Transverse colon (tissue), 4 donors: ENCODE data around the gene XYLT1. TPM values are rescaled to one million over a fixed set of nuclear protein-coding genes. Genes with fewer than 3 reads are reported as not detected.

Experiments used
- DNase-seq: peaks from one replicate; pipeline ENCODE4 v3.0.0-alpha.2; 2019
- H3K27ac ChIP-seq, 4 donors: fragments of 200-600 bp; sonication (generic); 2 replicates each; pipeline ENCODE4 v1.5.1; 2016 to 2018; ENCODE audit warnings: inconsistent platforms in 4 of 4
- H3K27me3 ChIP-seq: fragments of 200-600 bp; sonication (generic); 2 replicates; pipeline ENCODE4 v1.5.1; 2017; ENCODE audit warnings: inconsistent platforms
- H3K36me3 ChIP-seq, 4 donors: fragments of 200-600 bp; sonication (generic); 2 replicates each; pipeline ENCODE4 v1.5.1; 2017 to 2019; ENCODE audit warnings: inconsistent platforms in 4 of 4
- H3K4me1 ChIP-seq, 4 donors: fragments of 200-600 bp; sonication (generic); 2 replicates each; pipeline ENCODE4 v1.5.1; 2017 to 2020; ENCODE audit warnings: inconsistent platforms in 4 of 4
- H3K4me3 ChIP-seq, 4 donors: fragments of 200-600 bp; sonication (generic); 1 replicate in 1 of 4; 2 replicates in 3 of 4; pipeline versions ENCODE4 v1.5.1 to v1.6.1; 2017 to 2019; ENCODE audit warnings: inconsistent platforms in 4 of 4
- H3K9me3 ChIP-seq, 2 donors: fragments of 200-600 bp; sonication (generic); 2 replicates each; pipeline ENCODE4 v1.5.1; 2017 to 2019; ENCODE audit warnings: inconsistent platforms in 2 of 2
- EP300 ChIP-seq: sonication (generic); formaldehyde crosslinking; IDR thresholded peaks from one replicate; pipeline ENCODE4 v1.6.1; 2017; ENCODE audit warnings: antibody characterized with exemption, low read depth
- POLR2A ChIP-seq: fragments of 450-650 bp; IDR thresholded peaks from one replicate; pipeline ENCODE4 v1.6.1; 2016; ENCODE audit warnings: antibody characterized with exemption, mild to moderate bottlenecking, moderate library complexity
- POLR2AphosphoS5 ChIP-seq, 3 donors: sonication (generic); formaldehyde crosslinking; IDR thresholded peaks; one replicate each; pipeline ENCODE4 v1.6.1; 2016; ENCODE audit warnings: antibody characterized with exemption in 3 of 3
- WGBS, 2 donors: methylation state at CpG; one replicate each; pipeline ENCODE4 v1.1.5; 2018; ENCODE audit warnings: low coverage in 1 of 2; 5-methylcytosine and 5-hydroxymethylcytosine counted together
- in situ Hi-C, 4 donors: fragments of 200-750 bp; cut with MboI; loops; one replicate each; pipeline versions ENCODE4 v1.15.0 to v1.15.1; 2017; ENCODE audit warnings: low sequenced_read_pairs in 3 of 4, low pct_ligation_motif_present in 1 of 4, low pct_unique_long_range_greater_than_20kb in 1 of 4
- intact Hi-C: fragments of 100-400 bp; cut with DNase I; formaldehyde crosslinking; loops from one replicate; pipeline ENCODE4 v1.15.1; 2023; ENCODE audit warnings: low total_unique reads
- total RNA-seq, 4 donors: library from RNA; depleted of rRNA; stranded (reverse); fragments of >200 nt; gene quantifications; one replicate each; pipeline ENCODE4 v1.1.0, GENCODE V29; 2016
- TF ChIP-seq, protein P1 (sequence below), 5 experiments: fragments of 200-600 bp in 3 of 5; fragments of 450-650 bp in 2 of 5; sonication (generic) in 3 of 5; IDR thresholded peaks; 1 replicate in 2 of 5; 2 replicates in 3 of 5; pipeline ENCODE4 v1.5.1; 2016 to 2017; ENCODE audit warnings: antibody characterized with exemption in 5 of 5, inconsistent platforms in 3 of 5, mild to moderate bottlenecking in 2 of 5, moderate library complexity in 1 of 5

Gene XYLT1
- total RNA-seq, 4 donors from 2014 or later, result 22.3 to 44.6 (median 39.4) TPM

DNA sequence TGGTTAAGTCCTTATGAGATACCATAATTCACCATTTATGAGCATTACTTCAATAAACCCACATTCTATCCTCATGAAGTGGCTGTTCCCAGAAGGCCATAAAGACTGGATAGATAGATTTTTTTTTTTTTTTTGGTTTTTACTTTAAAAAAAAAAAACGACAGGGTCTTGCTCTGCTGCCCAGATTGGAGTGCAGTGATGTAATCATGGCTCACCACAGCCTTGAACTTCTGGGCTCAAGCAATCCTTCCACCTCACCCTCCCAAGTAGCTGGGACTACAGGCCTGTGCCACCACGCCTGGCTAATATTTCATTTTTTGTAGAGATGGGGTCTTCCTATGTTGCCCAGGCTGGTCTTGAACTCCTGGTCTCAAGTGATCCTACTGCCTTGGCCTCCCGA is 102.3 kb downstream of the XYLT1 start:
- 61% methylated on average over 3 of the region's 3 CpGs; no CpG with 5 or more reads in 1 of the 2 donors for WGBS, 2 donors
- H3K36me3 ChIP-seq, result no peaks in the 10 kb centered on the region
- peaks cover 23 to 74% (median 24%) of the 10 kb centered on the region in 4 donors for H3K4me1 ChIP-seq
- peak overlapping the region; percentile 69 to 75 (median 70) for H3K27ac ChIP-seq
- no peaks in the 10 kb centered on the region for H3K9me3 ChIP-seq
- in situ Hi-C loops, result no loop called here
- TF ChIP-seq POLR2A (no peak), EP300 (no peak), POLR2AphosphoS5 (IDR thresholded peaks at IDR 0.05) (no peak)
- TF ChIP-seq, protein P1, sequence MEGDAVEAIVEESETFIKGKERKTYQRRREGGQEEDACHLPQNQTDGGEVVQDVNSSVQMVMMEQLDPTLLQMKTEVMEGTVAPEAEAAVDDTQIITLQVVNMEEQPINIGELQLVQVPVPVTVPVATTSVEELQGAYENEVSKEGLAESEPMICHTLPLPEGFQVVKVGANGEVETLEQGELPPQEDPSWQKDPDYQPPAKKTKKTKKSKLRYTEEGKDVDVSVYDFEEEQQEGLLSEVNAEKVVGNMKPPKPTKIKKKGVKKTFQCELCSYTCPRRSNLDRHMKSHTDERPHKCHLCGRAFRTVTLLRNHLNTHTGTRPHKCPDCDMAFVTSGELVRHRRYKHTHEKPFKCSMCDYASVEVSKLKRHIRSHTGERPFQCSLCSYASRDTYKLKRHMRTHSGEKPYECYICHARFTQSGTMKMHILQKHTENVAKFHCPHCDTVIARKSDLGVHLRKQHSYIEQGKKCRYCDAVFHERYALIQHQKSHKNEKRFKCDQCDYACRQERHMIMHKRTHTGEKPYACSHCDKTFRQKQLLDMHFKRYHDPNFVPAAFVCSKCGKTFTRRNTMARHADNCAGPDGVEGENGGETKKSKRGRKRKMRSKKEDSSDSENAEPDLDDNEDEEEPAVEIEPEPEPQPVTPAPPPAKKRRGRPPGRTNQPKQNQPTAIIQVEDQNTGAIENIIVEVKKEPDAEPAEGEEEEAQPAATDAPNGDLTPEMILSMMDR (IDR thresholded peaks at IDR 0.05), result no peak
- H3K27me3 ChIP-seq, result no peaks in the 10 kb centered on the region
- no peak overlapping the region for H3K4me3 ChIP-seq
- intact Hi-C loops, result no loop called here
- DNase-seq, result no peak

DNA sequence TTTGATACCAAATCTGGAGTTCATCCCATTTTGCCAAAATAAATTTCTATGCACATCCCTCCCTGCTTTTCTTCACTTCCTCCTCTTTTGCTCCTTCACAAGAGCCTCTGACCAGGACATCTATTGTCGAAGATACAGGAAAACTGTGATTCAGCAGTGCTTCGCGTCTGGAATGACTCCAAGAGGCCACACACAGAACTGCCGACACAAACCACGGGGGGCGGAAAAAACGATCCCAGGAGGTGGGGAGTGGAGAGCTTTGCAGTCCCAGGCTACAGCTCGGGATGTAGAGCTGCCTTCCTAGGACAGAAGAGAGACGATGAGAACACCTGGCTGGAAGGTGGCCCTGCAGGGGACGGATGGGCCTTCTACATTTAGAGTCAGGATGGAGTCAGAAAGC is 102.8 kb downstream of the XYLT1 start:
- WGBS, 2 donors, result 50 to 60% methylated on average over 6 to 10 of the region's 10 CpGs
- H3K4me3 ChIP-seq, result no peak overlapping the region
- no peaks in the 10 kb centered on the region for H3K9me3 ChIP-seq
- peak; percentile 41 for DNase-seq
- no peaks in the 10 kb centered on the region for H3K36me3 ChIP-seq
- H3K27me3 ChIP-seq, result no peaks in the 10 kb centered on the region
- in situ Hi-C loops (no loop called here), intact Hi-C loops (no loop called here)
- peaks cover 23 to 79% (median 24%) of the 10 kb centered on the region in 4 donors for H3K4me1 ChIP-seq
- TF ChIP-seq, protein P1 (IDR thresholded peaks at IDR 0.05), result peak in 2 of 5 experiments; percentile 7 to 14
- TF ChIP-seq POLR2AphosphoS5 (IDR thresholded peaks at IDR 0.05), result no peak
- peak overlapping the region; percentile 39 to 75 (median 70) for H3K27ac ChIP-seq

DNA sequence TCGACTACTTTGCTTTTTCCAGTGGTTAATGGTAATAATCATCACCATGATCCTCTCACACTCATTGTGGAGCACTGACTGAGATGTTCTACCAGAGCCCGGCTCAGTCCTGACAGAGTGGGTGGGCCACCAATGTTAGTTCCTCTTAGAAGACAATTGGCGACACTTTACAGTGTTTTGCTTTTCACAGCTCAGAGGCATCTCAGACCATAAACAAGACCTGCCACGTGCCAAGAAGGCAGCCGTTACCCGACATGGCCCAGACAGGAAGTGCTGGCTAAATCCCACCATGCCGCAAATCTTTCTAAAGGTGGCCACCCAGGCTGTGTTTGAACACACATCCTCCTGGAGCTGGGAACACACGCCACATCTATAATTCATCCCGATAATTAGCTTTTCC is 103.7 kb downstream of the XYLT1 start:
- H3K27ac ChIP-seq, result peak overlapping the region; percentile 21 to 70 (median 47)

DNA sequence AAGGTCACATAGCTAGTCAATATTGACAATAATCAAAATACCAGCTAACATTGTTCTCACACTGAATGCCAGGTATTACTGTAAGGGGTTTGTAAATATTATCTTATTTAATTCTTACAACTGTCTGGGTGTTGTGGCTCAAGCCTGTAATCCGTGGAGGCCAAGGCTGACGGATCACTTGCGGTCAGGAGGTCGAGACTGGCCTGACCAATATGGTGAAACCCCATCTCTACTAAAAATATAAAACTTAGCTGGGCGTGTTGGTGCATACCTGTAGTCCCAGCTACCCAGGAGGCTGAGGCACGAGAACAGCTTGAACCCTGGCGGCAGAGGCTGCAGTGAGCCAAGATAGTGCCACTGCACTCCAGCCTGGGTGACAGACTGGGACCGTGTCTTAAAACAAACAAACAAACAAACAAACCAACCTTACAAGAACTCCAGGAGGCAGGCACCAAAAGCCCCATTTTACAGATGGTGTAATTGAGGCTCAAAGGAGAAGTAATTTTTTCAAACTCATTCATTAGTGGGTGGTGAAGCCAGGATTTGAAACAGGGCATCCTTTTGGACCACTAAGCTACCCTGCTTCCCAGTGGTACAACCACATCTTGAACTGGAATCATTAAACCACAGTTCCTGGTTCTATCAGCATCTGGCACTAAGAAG is 104.3 kb downstream of the XYLT1 start:
- Histone ChIP-seq H3K4me1 (peaks cover 23 to 87% (median 26%) of the 10 kb centered on the region in 4 donors), H3K27ac (peak overlapping the region in 3 of 4 donors; percentile 25 to 70 (median 69)), H3K4me3 (no peak overlapping the region), H3K36me3 (no peaks in the 10 kb centered on the region), H3K9me3 (no peaks in the 10 kb centered on the region), H3K27me3 (no peaks in the 10 kb centered on the region)
- in situ Hi-C loops, result no loop called here
- intact Hi-C loops, result no loop called here
- TF ChIP-seq POLR2AphosphoS5 (IDR thresholded peaks at IDR 0.05) (no peak), EP300 (no peak)
- no peak for DNase-seq
- 91% methylated on average over 8 of the region's 8 CpGs; no CpG with 5 or more reads in 1 of the 2 donors for WGBS, 2 donors

More for the DNA sequence above, 103.7 kb downstream of the XYLT1 start:
- WGBS, 2 donors, result 59 to 100% methylated on average over 1 to 6 of the region's 9 CpGs
- TF ChIP-seq POLR2A (no peak), EP300 (no peak), POLR2AphosphoS5 (IDR thresholded peaks at IDR 0.05) (no peak)
- TF ChIP-seq, protein P1 (IDR thresholded peaks at IDR 0.05), result no peak
- H3K27me3 ChIP-seq, result no peaks in the 10 kb centered on the region
- intact Hi-C loops, result no loop called here
- DNase-seq, result no peak
- H3K36me3 ChIP-seq, result no peaks in the 10 kb centered on the region
- in situ Hi-C loops, result no loop called here
- H3K4me3 ChIP-seq, result no peak overlapping the region
- H3K4me1 ChIP-seq, result peaks cover 23 to 88% (median 26%) of the 10 kb centered on the region in 4 donors
- no peaks in the 10 kb centered on the region for H3K9me3 ChIP-seq
